Right lobe of liver (tissue), 4 donors: Measurements from ENCODE around the gene AQP12A.
"Not testable (repeated sequence)": the region's sequence is repeated elsewhere in the genome, so short reads cannot be mapped to it uniquely, and the experiment has no call there.

Experiments
- POLR2A ChIP-seq: fragments of 450-650 bp; IDR thresholded peaks from one replicate; pipeline ENCODE4 v1.6.1; 2017; ENCODE audit warnings: antibody characterized with exemption, mild to moderate bottlenecking
- TF ChIP-seq, protein P1 (sequence below), 4 donors: fragments of 200-600 bp in 3 of 4; fragments of 450-650 bp in 1 of 4; IDR thresholded peaks; one replicate each; pipeline versions ENCODE4 v1.5.1 to v1.8.0; 2016 to 2022; ENCODE audit warnings: antibody characterized with exemption in 4 of 4, mild to moderate bottlenecking in 2 of 4
- donor health status: DM: no; HTN: no; CAD: no.
- donor health status: DM: no; HTN: no; CAD: no.
- donor health status: DM: no; HTN: yes; CAD: no.

- TF ChIP-seq, protein P1, sequence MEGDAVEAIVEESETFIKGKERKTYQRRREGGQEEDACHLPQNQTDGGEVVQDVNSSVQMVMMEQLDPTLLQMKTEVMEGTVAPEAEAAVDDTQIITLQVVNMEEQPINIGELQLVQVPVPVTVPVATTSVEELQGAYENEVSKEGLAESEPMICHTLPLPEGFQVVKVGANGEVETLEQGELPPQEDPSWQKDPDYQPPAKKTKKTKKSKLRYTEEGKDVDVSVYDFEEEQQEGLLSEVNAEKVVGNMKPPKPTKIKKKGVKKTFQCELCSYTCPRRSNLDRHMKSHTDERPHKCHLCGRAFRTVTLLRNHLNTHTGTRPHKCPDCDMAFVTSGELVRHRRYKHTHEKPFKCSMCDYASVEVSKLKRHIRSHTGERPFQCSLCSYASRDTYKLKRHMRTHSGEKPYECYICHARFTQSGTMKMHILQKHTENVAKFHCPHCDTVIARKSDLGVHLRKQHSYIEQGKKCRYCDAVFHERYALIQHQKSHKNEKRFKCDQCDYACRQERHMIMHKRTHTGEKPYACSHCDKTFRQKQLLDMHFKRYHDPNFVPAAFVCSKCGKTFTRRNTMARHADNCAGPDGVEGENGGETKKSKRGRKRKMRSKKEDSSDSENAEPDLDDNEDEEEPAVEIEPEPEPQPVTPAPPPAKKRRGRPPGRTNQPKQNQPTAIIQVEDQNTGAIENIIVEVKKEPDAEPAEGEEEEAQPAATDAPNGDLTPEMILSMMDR (IDR thresholded peaks at IDR 0.05), result not testable (repeated sequence)
- not testable (repeated sequence) for TF ChIP-seq POLR2A
Observed at GRCh38 chr2:240692583-240693561, 1.2 kb downstream of the AQP12A start.
